Retinal pigment epithelial cell (primary cell): ENCODE measurements around the gene CXorf65.

Experiments
- DNase-seq: peaks from one replicate; pipeline ENCODE4 v3.0.0-alpha.2; 2010; ENCODE audit warnings: low read depth
- H3K4me3 ChIP-seq: 2 replicates; pipeline ENCODE4 v1.5.1; 2011; ENCODE audit warnings: mild to moderate bottlenecking, low read length, control low read depth, moderate library complexity
- CTCF ChIP-seq: conservative IDR thresholded peaks from 2 replicates; pipeline ENCODE4 v1.5.1; 2011; ENCODE audit warnings: low read depth, low read length, control low read depth, inconsistent platforms

Gene CXorf65

GRCh38 chrX:71106427-71106826, at the start of gene CXorf65:
TSS of gene CXorf65 (minus strand) at chrX:71106740. CDS start at chrX:71106556, 184 bp downstream.
- H3K4me3 ChIP-seq: no peak within 1 kb of the TSS
- DNase-seq: no peak
- no peak for TF ChIP-seq CTCF

DNA sequence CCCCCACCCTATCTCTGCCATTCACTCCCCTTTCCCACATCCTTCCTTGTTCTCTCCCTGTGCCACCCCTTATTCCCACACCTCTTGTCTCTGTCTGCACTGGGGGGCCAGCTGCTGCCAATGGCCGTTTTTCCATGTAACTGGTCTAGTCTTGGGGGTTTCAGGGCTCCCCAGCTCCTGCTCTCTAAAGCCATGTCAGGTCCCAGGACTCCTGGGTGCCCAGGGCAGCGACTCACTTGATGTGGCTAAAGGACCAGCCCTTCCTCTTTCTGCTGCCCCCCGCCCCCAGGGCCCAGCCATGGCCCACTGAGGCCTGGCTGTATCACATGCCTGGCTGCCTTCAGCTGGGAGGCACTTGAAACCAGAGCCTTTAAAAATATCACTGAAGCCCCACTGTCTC, 48.1 kb upstream of the CXorf65 start:
- no peak overlapping the region for H3K4me3 ChIP-seq
- no peak for DNase-seq
- no peak for TF ChIP-seq CTCF

DNA sequence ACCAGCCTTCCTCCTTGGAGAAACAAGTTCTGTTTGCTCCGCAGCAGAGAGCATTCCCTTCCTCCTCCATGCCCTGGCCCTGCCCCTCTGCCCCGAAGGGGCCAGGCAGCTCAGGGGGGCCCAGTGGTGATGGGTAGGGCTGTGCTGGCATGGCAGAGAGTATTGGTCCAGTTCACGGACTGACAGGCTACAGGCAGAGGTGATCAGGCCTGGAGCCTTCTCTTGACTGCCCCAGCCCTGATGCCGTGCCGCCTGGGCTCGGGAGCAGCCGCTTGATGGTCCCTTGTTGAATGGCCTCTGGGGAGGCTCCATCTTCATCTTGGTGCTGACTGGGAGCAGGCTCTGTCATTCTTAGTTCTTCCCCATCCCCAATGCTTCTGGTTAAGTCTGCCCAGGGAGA, 47.7 kb upstream of the CXorf65 start:
- no peak for DNase-seq
- TF ChIP-seq CTCF: no peak
- H3K4me3 ChIP-seq: no peak overlapping the region

GRCh38 chrX:71151366-71151765, 44.8 kb upstream of the CXorf65 start:
- no peak for DNase-seq
- no peak for TF ChIP-seq CTCF
- no peak overlapping the region for H3K4me3 ChIP-seq

GRCh38 chrX:71148278-71148663, 41.7 kb upstream of the CXorf65 start:
- no peak for DNase-seq
- TF ChIP-seq CTCF: no peak
- no peak overlapping the region for H3K4me3 ChIP-seq

DNA sequence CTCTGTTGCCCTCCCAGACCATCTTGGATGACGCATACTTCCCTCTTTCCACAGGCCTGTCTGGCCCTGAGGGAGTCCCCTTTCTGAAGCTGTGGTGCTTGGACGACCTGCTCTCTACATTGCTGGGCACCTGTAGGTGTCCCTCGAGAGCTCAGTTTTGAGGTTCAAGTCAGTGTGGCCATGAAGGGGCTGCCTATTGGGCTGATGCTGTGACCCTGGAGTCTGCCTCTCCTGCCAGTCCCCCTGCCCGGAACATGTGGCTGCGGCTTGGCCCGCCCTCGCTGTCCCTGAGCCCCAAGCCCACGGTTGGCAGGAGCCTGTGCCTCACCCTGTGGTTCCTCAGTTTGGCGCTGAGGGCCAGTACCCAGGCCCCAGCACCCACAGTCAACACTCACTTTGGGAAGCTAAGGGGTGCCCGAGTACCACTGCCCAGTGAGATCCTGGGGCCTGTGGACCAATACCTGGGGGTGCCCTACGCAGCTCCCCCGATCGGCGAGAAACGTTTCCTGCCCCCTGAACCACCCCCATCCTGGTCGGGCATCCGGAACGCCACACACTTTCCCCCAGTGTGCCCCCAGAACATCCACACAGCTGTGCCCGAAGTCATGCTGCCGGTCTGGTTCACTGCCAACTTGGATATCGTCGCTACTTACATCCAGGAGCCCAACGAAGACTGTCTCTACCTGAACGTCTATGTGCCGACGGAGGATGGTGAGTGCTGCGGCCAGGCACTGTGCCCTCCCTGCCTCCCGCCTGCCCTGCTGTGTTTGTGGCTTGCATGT, 41.1 kb upstream of the CXorf65 start:
- H3K4me3 ChIP-seq: no peak overlapping the region
- DNase-seq: no peak
- TF ChIP-seq CTCF: no peak

DNA sequence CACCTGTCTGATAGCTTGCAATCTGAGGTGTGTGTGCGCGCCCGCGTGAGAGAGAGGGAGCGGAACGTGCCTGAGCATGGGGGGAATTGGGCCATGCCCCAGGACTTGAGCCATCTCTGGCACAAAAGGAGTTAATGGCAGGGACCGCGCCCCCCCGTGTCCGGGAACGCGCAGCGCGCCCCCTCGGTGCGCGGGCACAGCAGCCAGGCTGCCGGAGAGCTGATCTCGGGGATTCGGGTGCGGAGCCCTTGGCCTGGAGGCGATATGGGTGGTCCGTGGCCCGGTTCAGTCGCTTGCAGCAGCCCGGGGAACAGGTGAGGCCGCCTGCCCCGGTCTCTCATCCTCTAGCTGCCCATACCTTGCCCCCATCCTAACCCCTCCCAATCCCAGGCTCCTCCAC, 38.1 kb upstream of the CXorf65 start, which contains the start of gene NLGN3:
Gene NLGN3, plus strand, starts transcription at position 191 of the 400 bp plus-strand sequence. CDS start 2,909 bp downstream, outside the sequence.
- DNase-seq: no peak
- no peak for TF ChIP-seq CTCF
- H3K4me3 ChIP-seq: peak within 1 kb of the TSS; percentile 16
